Stimulated activated naive CD8-positive, alpha-beta T cell treated with anti-CD3 and anti-CD28 coated beads, Interleukin-15, Interleukin-2, amounts not matched to agents 100 U/mL and 50 U/mL, for 24 hours (primary cell): ENCODE data around the gene PRKAG2.

Source experiments
- ATAC-seq: fragments of 150-1000 bp; cut with Tn5 transposase; one replicate; pipeline ENCODE4 v1.10.0; 2021
- DNase-seq: peaks from one replicate; pipeline ENCODE4 v3.0.0; 2021

PRKAG2 gene

GRCh38 chr7:151744656-151745638 is 132.0 kb downstream of the PRKAG2 start:
- ATAC-seq (peak; percentile 93), DNase-seq (peak; percentile 79)

DNA sequence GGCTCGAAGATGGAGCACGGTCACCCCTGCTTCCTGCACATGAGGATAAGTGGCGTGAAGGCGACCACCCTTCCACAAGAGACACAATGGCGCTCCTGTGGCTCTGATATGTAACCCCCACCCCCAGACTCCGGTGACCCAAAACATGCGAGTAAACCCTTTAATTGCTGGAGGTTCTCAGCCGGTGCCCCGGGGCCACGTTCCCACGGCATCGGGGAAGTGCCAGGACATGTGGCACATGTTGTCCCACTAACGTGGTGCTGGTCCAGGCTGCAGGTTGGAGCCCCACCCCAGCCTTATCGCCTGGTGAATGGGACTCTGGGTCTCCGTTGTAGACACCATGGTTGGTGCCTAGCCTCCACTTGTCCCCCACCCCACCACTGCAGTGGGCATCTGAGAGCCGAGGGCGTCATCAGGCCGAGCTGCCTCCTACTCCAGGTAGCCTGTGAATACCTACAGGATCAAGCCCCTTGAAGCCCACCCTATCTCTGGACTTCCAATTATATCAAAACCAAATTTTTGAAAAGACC is 132.8 kb downstream of the PRKAG2 start:
- DNase-seq, result no peak
- no peak for ATAC-seq

DNA sequence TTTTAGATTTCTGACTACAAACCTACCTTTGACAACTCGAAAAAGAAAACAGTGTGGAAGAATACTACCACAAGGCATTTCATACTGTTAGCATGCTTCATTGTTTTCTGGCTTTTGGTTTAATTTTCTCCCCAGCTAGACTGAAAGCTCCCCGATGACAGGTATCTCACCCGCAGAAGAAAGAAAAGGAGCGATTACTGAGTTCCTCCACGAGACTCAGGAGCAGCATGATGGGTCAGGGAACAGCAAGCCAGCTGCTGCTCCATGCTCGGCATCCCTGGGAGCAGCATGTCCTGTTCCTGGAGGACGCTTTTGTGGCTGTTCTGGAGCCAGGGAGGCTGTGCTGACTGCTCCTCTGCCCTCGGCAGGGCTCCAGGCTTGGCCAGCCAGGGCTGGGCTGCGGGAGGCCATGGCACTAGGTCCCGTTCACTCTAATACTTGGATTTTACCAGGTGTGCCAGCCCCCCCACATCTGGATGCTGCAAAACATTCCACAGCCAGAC is 133.4 kb downstream of the PRKAG2 start:
- DNase-seq (no peak), ATAC-seq (no peak)

- DNase-seq (peak; percentile 33), ATAC-seq (no peak)
Observed at GRCh38 chr7:151742713-151743480, 134.0 kb downstream of the PRKAG2 start.

GRCh38 chr7:151741585-151741984 is 135.3 kb downstream of the PRKAG2 start:
- ATAC-seq, result no peak
- DNase-seq, result no peak

DNA sequence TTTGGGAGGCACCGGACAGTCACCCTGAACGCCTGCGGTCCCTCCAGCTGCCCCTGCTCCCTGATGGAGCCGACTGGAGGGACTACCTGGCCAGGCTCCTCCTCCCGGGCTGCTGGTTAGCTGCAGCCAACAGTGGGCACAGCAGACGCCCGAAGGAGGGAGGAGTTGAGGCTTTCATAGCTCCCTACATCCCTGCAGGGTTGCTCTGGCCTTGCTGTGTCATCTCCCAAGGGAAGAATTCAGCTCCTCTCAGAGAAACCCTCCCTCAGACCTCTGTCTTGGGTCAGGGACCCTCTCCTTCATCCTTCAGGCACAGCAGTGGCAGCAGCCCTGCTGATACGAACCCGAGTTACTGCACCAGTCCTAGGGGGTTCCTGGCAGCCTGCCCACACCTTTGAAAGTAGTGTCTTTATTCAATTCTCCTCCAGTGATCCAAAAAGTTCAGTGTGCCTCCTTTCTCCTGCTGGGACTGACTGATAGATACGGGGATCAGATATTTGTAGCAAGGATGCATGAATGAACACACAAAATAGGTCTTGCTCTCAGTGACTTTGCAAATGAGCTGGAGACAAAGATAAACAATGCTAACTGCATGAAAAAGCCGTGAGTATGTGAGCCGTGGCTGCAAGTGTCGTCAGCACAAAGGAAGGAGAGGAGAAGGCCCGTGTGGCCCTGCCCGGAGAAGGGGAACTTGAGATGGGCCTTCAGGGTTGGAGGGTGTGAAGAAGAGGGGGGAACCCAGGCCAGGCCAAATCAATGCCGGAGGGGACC is 136.6 kb downstream of the PRKAG2 start:
- ATAC-seq, result no peak
- DNase-seq, result no peak

GRCh38 chr7:151738925-151739324 is 138.0 kb downstream of the PRKAG2 start:
- DNase-seq (no peak), ATAC-seq (no peak)

- DNase-seq (no peak), ATAC-seq (no peak)
Observed at GRCh38 chr7:151736403-151736909, 140.5 kb downstream of the PRKAG2 start.

GRCh38 chr7:151735851-151736402 is 141.0 kb downstream of the PRKAG2 start:
- DNase-seq (no peak), ATAC-seq (no peak)

GRCh38 chr7:151735186-151735850 is 141.6 kb downstream of the PRKAG2 start:
- DNase-seq, result no peak

DNA sequence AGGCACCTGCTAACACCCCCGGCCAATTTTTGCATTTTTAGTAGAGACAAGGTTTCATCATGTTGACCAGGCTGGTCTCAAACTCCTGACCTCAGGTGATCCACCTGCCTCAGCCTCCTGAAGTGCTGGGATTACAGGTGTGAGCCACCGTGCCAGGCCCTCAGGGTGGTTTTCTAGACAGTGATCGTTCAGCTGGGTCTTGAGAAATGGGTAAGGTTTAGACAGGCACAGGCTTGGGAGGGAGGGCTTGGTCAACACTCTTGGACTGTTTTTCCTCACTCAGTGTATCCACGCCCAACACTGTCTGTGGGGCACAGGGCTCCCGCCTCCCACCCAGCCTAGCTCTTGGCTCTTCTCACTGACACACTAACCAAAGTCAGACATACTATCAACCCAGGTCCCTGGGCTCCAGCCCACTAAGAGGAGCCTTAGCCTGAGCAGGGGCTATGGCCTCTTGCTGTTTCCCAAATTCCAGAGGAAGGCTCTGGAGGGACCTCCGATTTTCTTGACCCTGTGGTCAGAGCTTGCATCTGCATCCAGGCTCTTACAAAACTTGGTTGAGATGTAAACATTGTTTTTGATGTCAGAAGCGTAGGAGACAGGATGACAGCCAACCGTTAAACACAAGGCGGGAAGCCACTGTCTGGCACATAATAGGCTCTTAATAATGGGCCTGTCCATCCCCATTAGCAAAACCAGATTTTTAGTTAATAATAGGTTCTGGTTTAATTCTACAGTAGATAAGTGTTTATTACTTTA is 143.9 kb downstream of the PRKAG2 start:
- DNase-seq, result no peak
- no peak for ATAC-seq

More at GRCh38 chr7:151735186-151735850, 141.6 kb downstream of the PRKAG2 start:
- no peak for ATAC-seq

DNA sequence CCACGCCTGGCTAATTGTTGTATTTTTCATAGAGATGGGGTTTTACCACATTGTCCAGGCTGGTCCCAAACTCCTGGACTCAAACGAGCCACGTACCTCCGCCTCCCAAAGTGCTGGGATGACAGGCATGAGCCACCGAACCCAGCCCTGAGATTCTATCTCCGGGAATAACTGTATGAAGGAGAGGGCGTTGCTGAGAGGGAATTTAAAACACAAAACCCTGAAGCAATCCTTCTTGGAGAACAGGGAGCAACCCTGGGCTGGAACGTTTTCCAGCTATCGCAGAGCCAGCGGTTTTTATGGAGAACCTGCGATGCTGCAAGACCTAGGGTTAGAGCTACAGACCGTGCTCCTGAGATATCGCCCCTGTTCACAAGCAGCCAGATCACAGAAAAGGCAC is 144.6 kb downstream of the PRKAG2 start:
- DNase-seq (no peak), ATAC-seq (no peak)

GRCh38 chr7:151731022-151731441 is 145.9 kb downstream of the PRKAG2 start:
- DNase-seq, result no peak
- no peak for ATAC-seq

DNA sequence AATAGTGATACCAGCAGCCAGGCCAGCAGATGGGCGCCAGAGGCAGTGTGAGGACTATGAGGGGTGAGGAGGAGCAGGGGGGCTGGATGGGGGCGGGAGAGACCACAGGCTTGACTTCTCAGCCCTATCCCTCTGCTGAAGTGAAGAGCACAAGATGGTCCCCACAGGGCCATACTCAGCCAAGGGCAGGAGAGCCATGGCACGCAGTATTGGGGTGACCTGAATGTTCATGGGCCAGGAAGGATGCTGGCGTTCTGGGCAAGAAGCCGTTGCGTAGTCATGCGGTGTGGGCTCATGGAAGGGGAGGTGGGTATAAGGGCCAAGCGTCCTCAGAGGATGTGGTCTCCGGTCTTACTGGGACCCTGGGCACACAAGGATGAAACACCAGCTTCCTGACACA is 146.3 kb downstream of the PRKAG2 start:
- ATAC-seq (no peak), DNase-seq (no peak)

- no peak for ATAC-seq
- no peak for DNase-seq
Observed at GRCh38 chr7:151729521-151729921, 147.4 kb downstream of the PRKAG2 start.

DNA sequence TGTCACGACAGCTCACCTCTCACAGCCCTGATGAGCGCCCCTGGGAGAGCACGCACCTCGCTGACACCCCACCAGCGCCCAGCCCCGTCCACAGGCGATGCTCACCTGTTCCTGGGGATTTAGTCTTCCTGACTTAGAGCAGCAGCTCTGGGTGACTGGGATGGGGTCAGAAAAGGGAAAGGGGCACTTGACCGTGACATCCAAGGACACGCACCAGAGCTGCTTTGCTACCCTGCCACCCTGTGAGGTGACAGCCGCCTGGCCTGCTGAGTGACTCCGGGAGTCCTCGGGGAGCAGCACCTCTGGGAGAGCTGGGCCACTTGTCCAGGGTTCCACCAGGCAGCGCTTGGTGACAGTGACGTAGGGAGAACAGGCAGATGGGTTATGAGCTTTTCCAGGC is 148.2 kb downstream of the PRKAG2 start:
- no peak for ATAC-seq
- no peak for DNase-seq

DNA sequence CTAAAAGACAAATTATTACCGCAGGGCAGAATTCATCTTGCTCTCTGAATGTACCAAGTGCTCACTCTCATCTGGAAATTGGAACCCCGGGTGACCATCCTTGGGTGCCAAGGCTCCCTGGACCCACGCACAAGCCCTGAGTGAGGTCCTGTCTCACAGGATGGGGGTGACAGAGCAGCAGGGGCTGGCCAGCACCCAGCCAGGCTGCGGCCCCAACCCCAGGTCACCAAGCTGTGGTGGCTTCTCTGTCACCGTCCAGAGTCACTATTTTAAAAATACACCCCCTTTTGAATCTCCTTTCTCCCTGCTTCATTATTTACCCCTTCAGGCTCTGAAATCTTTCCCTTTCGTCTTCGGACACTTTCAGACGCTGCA is 148.6 kb downstream of the PRKAG2 start:
- DNase-seq (no peak), ATAC-seq (no peak)

- ATAC-seq (peak; percentile 96), DNase-seq (peak; percentile 68)
Observed at GRCh38 chr7:151727579-151728285, 149.2 kb downstream of the PRKAG2 start.
